T-helper 17 cell (primary cell): ENCODE data around the gene NTN4. TPM values are rescaled to one million over a fixed set of nuclear protein-coding genes. Genes with fewer than 3 reads are reported as not detected.
"Not testable (repeated sequence)": the region's sequence is repeated elsewhere in the genome, so short reads cannot be mapped to it uniquely, and the experiment has no call there.

ENCODE experiments used
- ATAC-seq: fragments of 150-1000 bp; cut with Tn5 transposase; 2 replicates; pipeline ENCODE4 v1.10.0; 2021; ENCODE audit warnings: mild to moderate bottlenecking, moderate library complexity
- DNase-seq, 3 donors: peaks; one replicate each; pipeline versions ENCODE4 v3.0.0 to v3.0.0-alpha.2; 2020 to 2021
- H3K9me3 ChIP-seq: one replicate; pipeline ENCODE4 v1.7.0; 2013; ENCODE audit warnings: low read length, mild to moderate bottlenecking; ENCODE audit not compliant: control insufficient read depth, poor library complexity, severe bottlenecking
- H3K27ac Mint-ChIP-seq: one replicate; pipeline ENCODE4 v1.8.0; 2022; ENCODE audit warnings: mild to moderate bottlenecking, moderate library complexity, mixed read lengths
- H3K27me3 Mint-ChIP-seq: one replicate; pipeline ENCODE4 v1.8.0; 2022; ENCODE audit warnings: mixed read lengths
- H3K36me3 Mint-ChIP-seq: one replicate; pipeline ENCODE4 v1.8.0; 2022; ENCODE audit warnings: low read depth, mixed read lengths
- H3K4me1 Mint-ChIP-seq: one replicate; pipeline ENCODE4 v1.8.0; 2022; ENCODE audit warnings: mild to moderate bottlenecking, mixed read lengths
- H3K4me3 Mint-ChIP-seq: one replicate; pipeline ENCODE4 v1.8.0; 2022; ENCODE audit warnings: mild to moderate bottlenecking, moderate library complexity, mixed read lengths
- total RNA-seq, 4 donors: library from RNA in 2 of 4; stranded (reverse) in 2 of 4; gene quantifications; one replicate each; pipeline ENCODE4 v1.2.3 and lab custom pipeline; 2022 to 2026

Gene NTN4
- total RNA-seq, 2 donors from 2014 or later = 4.8 to 7.6 TPM

GRCh38 chr12:95787274-95787818 lies 3.2 kb downstream of the NTN4 start:
- no peak for ATAC-seq
- Mint-ChIP-seq H3K4me3 (no peak overlapping the region), H3K27me3 (peaks cover 38% of the 10 kb centered on the region), H3K27ac (no peak overlapping the region), H3K4me1 (peaks cover 23% of the 10 kb centered on the region), H3K36me3 (peaks cover 4% of the 10 kb centered on the region)
- no peak for DNase-seq
- no peaks in the 10 kb centered on the region for H3K9me3 ChIP-seq

DNA sequence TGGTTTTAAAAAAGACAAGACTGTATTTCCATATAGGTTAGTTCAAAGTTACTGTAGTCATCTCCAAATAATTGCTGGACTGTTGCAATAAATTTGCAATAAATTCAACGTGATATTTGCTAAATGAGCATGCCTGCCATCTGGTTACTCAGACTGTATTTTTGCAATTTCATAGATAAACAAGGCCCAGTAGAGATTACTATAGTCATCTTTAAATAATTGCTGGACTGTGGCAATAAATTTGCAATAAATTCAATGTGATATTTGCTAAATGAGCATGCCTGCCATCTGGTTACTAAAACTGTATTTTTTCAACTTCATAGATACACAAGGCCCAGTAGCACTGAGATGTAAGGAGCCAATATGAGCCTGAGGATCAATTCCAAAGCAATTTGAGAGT lies 5.6 kb downstream of the NTN4 start:
- Mint-ChIP-seq H3K4me3 (no peak overlapping the region), H3K36me3 (no peaks in the 10 kb centered on the region), H3K4me1 (peaks cover 15% of the 10 kb centered on the region), H3K27me3 (peaks cover 27% of the 10 kb centered on the region), H3K27ac (no peak overlapping the region)
- no peaks in the 10 kb centered on the region for H3K9me3 ChIP-seq
- DNase-seq (no peak), ATAC-seq (no peak)

- no peak for ATAC-seq
- no peak for DNase-seq
- Mint-ChIP-seq H3K4me1 (peaks cover 10% of the 10 kb centered on the region), H3K36me3 (no peaks in the 10 kb centered on the region), H3K27me3 (peaks cover 27% of the 10 kb centered on the region), H3K4me3 (no peak overlapping the region), H3K27ac (no peak overlapping the region)
- no peaks in the 10 kb centered on the region for H3K9me3 ChIP-seq
Observed at GRCh38 chr12:95784286-95784685, 6.3 kb downstream of the NTN4 start.

- not testable (repeated sequence) for H3K4me1 Mint-ChIP-seq, H3K27me3 Mint-ChIP-seq, H3K9me3 ChIP-seq, ATAC-seq, H3K27ac Mint-ChIP-seq, H3K4me3 Mint-ChIP-seq, H3K36me3 Mint-ChIP-seq, DNase-seq
Observed at GRCh38 chr12:95775466-95775865, 15.1 kb downstream of the NTN4 start.

- ATAC-seq (no peak), DNase-seq (no peak)
- Mint-ChIP-seq H3K27me3 (no peaks in the 10 kb centered on the region), H3K4me3 (no peak overlapping the region), H3K4me1 (no peaks in the 10 kb centered on the region), H3K36me3 (peaks cover 7% of the 10 kb centered on the region), H3K27ac (no peak overlapping the region)
- H3K9me3 ChIP-seq = no peaks in the 10 kb centered on the region
Observed at GRCh38 chr12:95774311-95775045, 16.1 kb downstream of the NTN4 start.

- Mint-ChIP-seq H3K36me3 (peaks cover 7% of the 10 kb centered on the region), H3K27me3 (no peaks in the 10 kb centered on the region), H3K27ac (no peak overlapping the region), H3K4me1 (no peaks in the 10 kb centered on the region), H3K4me3 (no peak overlapping the region)
- H3K9me3 ChIP-seq = no peaks in the 10 kb centered on the region
- no peak for DNase-seq
- no peak for ATAC-seq
Observed at GRCh38 chr12:95773320-95773719, 17.2 kb downstream of the NTN4 start.

GRCh38 chr12:95767703-95768102 lies 22.9 kb downstream of the NTN4 start:
- Mint-ChIP-seq H3K27ac (no peak overlapping the region), H3K4me1 (no peaks in the 10 kb centered on the region), H3K27me3 (peaks cover 7% of the 10 kb centered on the region), H3K36me3 (peaks cover 2% of the 10 kb centered on the region), H3K4me3 (no peak overlapping the region)
- ATAC-seq = no peak
- no peaks in the 10 kb centered on the region for H3K9me3 ChIP-seq
- no peak for DNase-seq

DNA sequence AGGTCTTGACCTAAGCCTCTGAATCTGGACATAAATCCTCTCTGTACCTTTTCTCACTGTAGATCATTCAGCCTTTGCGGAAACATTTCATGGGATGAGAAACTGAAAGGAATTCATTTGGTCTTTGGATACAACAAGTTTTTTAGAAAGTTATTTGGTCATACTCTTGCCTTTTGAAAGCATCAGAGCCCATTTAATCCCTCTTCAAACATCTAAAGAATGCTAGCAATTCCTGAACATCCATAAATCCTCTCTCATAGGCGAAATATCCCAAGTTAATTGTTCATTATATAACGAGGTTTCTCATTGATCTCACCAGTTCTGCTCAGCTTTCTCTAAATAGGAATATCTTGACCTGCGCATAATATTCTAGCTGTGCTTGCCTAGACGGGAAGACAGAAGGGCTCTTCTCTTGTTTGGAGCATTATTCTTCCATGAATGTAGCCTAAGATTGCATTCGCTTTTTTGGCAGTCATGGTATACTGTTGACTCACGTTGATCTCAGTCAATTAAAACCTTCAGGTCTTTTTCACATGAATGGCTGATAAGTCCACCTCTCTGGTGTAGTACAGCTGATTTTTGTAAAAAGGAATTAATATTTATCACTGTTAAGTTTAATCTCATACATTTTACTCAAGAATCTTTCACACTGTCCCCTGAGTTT lies 24.1 kb downstream of the NTN4 start:
- DNase-seq (no peak), ATAC-seq (no peak)
- peaks cover 7% of the 10 kb centered on the region for H3K27me3 Mint-ChIP-seq

GRCh38 chr12:95764848-95765247 lies 25.7 kb downstream of the NTN4 start:
- no peaks in the 10 kb centered on the region for H3K9me3 ChIP-seq
- Mint-ChIP-seq H3K27ac (no peak overlapping the region), H3K36me3 (no peaks in the 10 kb centered on the region), H3K4me1 (no peaks in the 10 kb centered on the region), H3K4me3 (no peak overlapping the region), H3K27me3 (peaks cover 7% of the 10 kb centered on the region)
- DNase-seq = no peak
- no peak for ATAC-seq

More for the DNA sequence above, 24.1 kb downstream of the NTN4 start:
- no peaks in the 10 kb centered on the region for H3K4me1 Mint-ChIP-seq
- no peak overlapping the region for H3K4me3 Mint-ChIP-seq
- H3K9me3 ChIP-seq = no peaks in the 10 kb centered on the region
- no peaks in the 10 kb centered on the region for H3K36me3 Mint-ChIP-seq
- no peak overlapping the region for H3K27ac Mint-ChIP-seq

- H3K4me1 Mint-ChIP-seq = no peaks in the 10 kb centered on the region
- ATAC-seq (no peak), DNase-seq (no peak)
- no peak overlapping the region for H3K4me3 Mint-ChIP-seq
- no peak overlapping the region for H3K27ac Mint-ChIP-seq
- H3K9me3 ChIP-seq = no peaks in the 10 kb centered on the region
- peaks cover 2% of the 10 kb centered on the region for H3K36me3 Mint-ChIP-seq
- peaks cover 7% of the 10 kb centered on the region for H3K27me3 Mint-ChIP-seq
Observed at GRCh38 chr12:95763809-95764253, 26.7 kb downstream of the NTN4 start.

GRCh38 chr12:95762123-95762785 lies 28.3 kb downstream of the NTN4 start:
- ATAC-seq = no peak
- Mint-ChIP-seq H3K4me3 (no peak overlapping the region), H3K27me3 (peaks cover 7% of the 10 kb centered on the region)

GRCh38 chr12:95760371-95760770 lies 30.2 kb downstream of the NTN4 start:
- H3K27ac Mint-ChIP-seq = no peak overlapping the region
- no peaks in the 10 kb centered on the region for H3K9me3 ChIP-seq
- DNase-seq (no peak), ATAC-seq (no peak)
- H3K36me3 Mint-ChIP-seq = peaks cover 2% of the 10 kb centered on the region
- no peak overlapping the region for H3K4me3 Mint-ChIP-seq
- H3K27me3 Mint-ChIP-seq = no peaks in the 10 kb centered on the region
- H3K4me1 Mint-ChIP-seq = peaks cover 2% of the 10 kb centered on the region

More at GRCh38 chr12:95762123-95762785, 28.3 kb downstream of the NTN4 start:
- Mint-ChIP-seq H3K36me3 (peaks cover 2% of the 10 kb centered on the region), H3K4me1 (peaks cover 2% of the 10 kb centered on the region), H3K27ac (no peak overlapping the region)
- H3K9me3 ChIP-seq = no peaks in the 10 kb centered on the region
- no peak for DNase-seq

DNA sequence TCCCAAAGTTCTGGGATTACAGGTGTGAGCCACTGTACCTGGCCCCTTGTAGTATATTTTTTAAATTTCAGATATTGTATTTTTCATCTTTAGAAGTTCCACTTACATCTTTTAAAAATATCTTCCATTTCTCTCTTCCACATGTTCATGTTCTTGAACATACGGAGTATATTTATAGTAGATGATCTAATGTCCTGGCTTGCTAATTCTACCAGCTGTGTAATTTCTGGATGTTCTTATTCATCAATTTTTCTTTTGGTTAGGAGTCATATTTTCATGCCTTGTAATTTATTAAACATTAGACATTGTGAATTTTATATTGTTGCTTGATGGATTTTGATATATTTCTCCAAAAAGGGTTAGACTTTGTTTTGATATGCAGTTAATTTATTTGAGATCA lies 30.8 kb downstream of the NTN4 start:
- Mint-ChIP-seq H3K4me1 (peaks cover 2% of the 10 kb centered on the region), H3K27me3 (no peaks in the 10 kb centered on the region), H3K36me3 (peaks cover 2% of the 10 kb centered on the region), H3K27ac (no peak overlapping the region), H3K4me3 (no peak overlapping the region)
- no peak for DNase-seq
- H3K9me3 ChIP-seq = no peaks in the 10 kb centered on the region
- ATAC-seq = no peak
